ENCODE measurements around the gene UST. TPM values are rescaled to one million over a fixed set of nuclear protein-coding genes. Genes with fewer than 3 reads are reported as not detected.
A peak's percentile ranks its signal among the peaks of the same experiment; 100 is the strongest.

Gene UST
- polyA plus RNA-seq, 1 donor (not counting 4 experiments of a cell fraction or from before 2014, with no cell fraction given), result 6.1 TPM

DNA sequence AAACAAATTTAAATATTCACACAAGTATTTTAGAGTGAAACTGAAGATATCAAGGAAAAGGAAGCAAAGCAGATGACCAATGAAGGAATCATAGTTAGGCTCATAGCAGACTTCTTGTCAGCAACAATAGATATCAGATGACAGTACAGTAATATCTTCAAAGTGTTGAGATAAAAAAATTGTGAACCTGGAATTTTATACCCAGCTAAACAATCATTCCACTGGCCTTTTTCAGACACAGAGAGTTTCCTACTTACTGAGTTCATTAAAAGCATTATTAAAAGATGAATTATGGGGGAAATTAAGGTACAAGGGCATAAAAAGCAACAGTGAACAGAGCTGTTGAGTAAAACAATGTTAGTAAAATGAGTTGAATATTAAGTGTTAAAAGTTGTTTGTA is 254.6 kb downstream of the UST start:
- no peak overlapping the region for H3K4me2 ChIP-seq (ENCODE audit: control insufficient read depth, extremely low read depth, insufficient read depth, low read depth, low read length)
- H4K20me1 ChIP-seq (ENCODE audit: control insufficient read depth, extremely low read depth, insufficient read depth, low read length), result no peaks in the 10 kb centered on the region
- H3K9ac ChIP-seq (ENCODE audit: control insufficient read depth, extremely low read depth, insufficient read depth, low read length), result no peak overlapping the region
- H3K4me1 ChIP-seq (ENCODE audit: control insufficient read depth, extremely low read depth, insufficient read depth, low read length), result peaks cover 16% of the 10 kb centered on the region
- no peak overlapping the region for H2AFZ ChIP-seq (ENCODE audit: control insufficient read depth, low read length)
- TF ChIP-seq, protein P1, sequence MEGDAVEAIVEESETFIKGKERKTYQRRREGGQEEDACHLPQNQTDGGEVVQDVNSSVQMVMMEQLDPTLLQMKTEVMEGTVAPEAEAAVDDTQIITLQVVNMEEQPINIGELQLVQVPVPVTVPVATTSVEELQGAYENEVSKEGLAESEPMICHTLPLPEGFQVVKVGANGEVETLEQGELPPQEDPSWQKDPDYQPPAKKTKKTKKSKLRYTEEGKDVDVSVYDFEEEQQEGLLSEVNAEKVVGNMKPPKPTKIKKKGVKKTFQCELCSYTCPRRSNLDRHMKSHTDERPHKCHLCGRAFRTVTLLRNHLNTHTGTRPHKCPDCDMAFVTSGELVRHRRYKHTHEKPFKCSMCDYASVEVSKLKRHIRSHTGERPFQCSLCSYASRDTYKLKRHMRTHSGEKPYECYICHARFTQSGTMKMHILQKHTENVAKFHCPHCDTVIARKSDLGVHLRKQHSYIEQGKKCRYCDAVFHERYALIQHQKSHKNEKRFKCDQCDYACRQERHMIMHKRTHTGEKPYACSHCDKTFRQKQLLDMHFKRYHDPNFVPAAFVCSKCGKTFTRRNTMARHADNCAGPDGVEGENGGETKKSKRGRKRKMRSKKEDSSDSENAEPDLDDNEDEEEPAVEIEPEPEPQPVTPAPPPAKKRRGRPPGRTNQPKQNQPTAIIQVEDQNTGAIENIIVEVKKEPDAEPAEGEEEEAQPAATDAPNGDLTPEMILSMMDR (optimal IDR thresholded peaks at IDR 0.05 in 1 of 3, IDR thresholded peaks at IDR 0.05 in 1 of 3, conservative IDR thresholded peaks at IDR 0.05 in 1 of 3; ENCODE audit: extremely low read depth in 1 of 3, insufficient read depth in 2 of 3, low read length in 3 of 3), result no peak
- no peak for TF ChIP-seq EZH2 (IDR thresholded peaks at IDR 0.05; ENCODE audit: low read length)
- H3K79me2 ChIP-seq (ENCODE audit: control insufficient read depth, insufficient read depth, low read length), result no peaks in the 10 kb centered on the region
- no peaks in the 10 kb centered on the region for H3K27me3 ChIP-seq (ENCODE audit: control insufficient read depth, extremely low read depth, insufficient read depth, low read length)
- no peak for FAIRE-seq
- no peaks in the 10 kb centered on the region for H3K9me1 ChIP-seq (ENCODE audit: control insufficient read depth, extremely low read depth, insufficient read depth, low read length)
- no peak overlapping the region for H3K27ac ChIP-seq (ENCODE audit: control insufficient read depth, insufficient read depth, low read length)
- H3K9me3 ChIP-seq (ENCODE audit: control insufficient read depth, low read depth, low read length), result no peaks in the 10 kb centered on the region
- no peak overlapping the region for H3K4me3 ChIP-seq (ENCODE audit: control insufficient read depth in 2 of 3, extremely low read depth in 1 of 3, insufficient read depth in 2 of 3, low read depth in 1 of 3, low read length in 3 of 3)
- DNase-seq (ENCODE audit: low read depth, low spot score), result no peak
- dilution Hi-C loops (cut with MboI; ENCODE audit: extremely low pct_ligation_motif_present, low sequenced_read_pairs), result no loop called here
- no peaks in the 10 kb centered on the region for H3K36me3 ChIP-seq (ENCODE audit: control insufficient read depth in 2 of 2, extremely low read depth in 1 of 2, insufficient read depth in 2 of 2, low read length in 2 of 2)

DNA sequence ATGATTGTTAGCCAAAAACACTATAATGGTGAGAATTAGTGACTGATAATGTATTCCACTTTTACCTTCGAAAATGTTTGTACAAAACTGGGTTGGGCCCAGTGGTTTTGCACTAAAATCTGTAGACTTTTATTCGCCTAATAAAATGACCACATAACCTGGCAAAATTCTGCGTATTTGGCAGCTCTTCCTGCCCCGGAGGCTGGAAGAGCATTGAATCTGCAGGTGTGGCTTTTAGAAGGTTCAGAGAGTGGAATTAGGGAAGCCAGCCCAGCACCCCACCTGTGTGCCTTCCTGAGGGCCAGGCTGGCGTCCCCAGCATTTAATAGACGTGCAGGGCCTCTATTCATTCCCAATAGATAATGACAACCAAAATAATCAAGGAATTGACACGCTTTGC is 256.7 kb downstream of the UST start:
- peak; percentile 13 for FAIRE-seq
- no peaks in the 10 kb centered on the region for H4K20me1 ChIP-seq (ENCODE audit: control insufficient read depth, extremely low read depth, insufficient read depth, low read length)
- no peak for DNase-seq (ENCODE audit: low read depth, low spot score)
- no peak overlapping the region for H3K27ac ChIP-seq (ENCODE audit: control insufficient read depth, insufficient read depth, low read length)
- dilution Hi-C loops (cut with MboI; ENCODE audit: extremely low pct_ligation_motif_present, low sequenced_read_pairs), result no loop called here
- H3K4me3 ChIP-seq (ENCODE audit: control insufficient read depth in 2 of 3, extremely low read depth in 1 of 3, insufficient read depth in 2 of 3, low read depth in 1 of 3, low read length in 3 of 3), result no peak overlapping the region
- H3K9ac ChIP-seq (ENCODE audit: control insufficient read depth, extremely low read depth, insufficient read depth, low read length), result no peak overlapping the region
- no peaks in the 10 kb centered on the region for H3K27me3 ChIP-seq (ENCODE audit: control insufficient read depth, extremely low read depth, insufficient read depth, low read length)
- TF ChIP-seq, protein P1 (optimal IDR thresholded peaks at IDR 0.05 in 1 of 3, IDR thresholded peaks at IDR 0.05 in 1 of 3, conservative IDR thresholded peaks at IDR 0.05 in 1 of 3; ENCODE audit: extremely low read depth in 1 of 3, insufficient read depth in 2 of 3, low read length in 3 of 3), result no peak
- no peak for TF ChIP-seq EZH2 (IDR thresholded peaks at IDR 0.05; ENCODE audit: low read length)
- no peaks in the 10 kb centered on the region for H3K36me3 ChIP-seq (ENCODE audit: control insufficient read depth in 2 of 2, extremely low read depth in 1 of 2, insufficient read depth in 2 of 2, low read length in 2 of 2)
- H3K4me2 ChIP-seq (ENCODE audit: control insufficient read depth, extremely low read depth, insufficient read depth, low read depth, low read length), result no peak overlapping the region
- no peaks in the 10 kb centered on the region for H3K79me2 ChIP-seq (ENCODE audit: control insufficient read depth, insufficient read depth, low read length)
- no peak overlapping the region for H2AFZ ChIP-seq (ENCODE audit: control insufficient read depth, low read length)
- no peaks in the 10 kb centered on the region for H3K9me3 ChIP-seq (ENCODE audit: control insufficient read depth, low read depth, low read length)
- no peaks in the 10 kb centered on the region for H3K9me1 ChIP-seq (ENCODE audit: control insufficient read depth, extremely low read depth, insufficient read depth, low read length)
- peaks cover 16% of the 10 kb centered on the region for H3K4me1 ChIP-seq (ENCODE audit: control insufficient read depth, extremely low read depth, insufficient read depth, low read length)
